Activated CD4-positive, CD25-positive, alpha-beta regulatory T cell treated with anti-CD3 and anti-CD28 coated beads, Interleukin-2, amount 50 U/mL, for 24 hours (primary cell): ENCODE measurements around the gene NTN5.
"Not testable (repeated sequence)": the region's sequence is repeated elsewhere in the genome, so short reads cannot be mapped to it uniquely, and the experiment has no call there.

Experiments used
- ATAC-seq, 2 donors: fragments of 150-1000 bp; cut with Tn5 transposase; one replicate each; pipeline ENCODE4 v1.10.0; 2021; ENCODE audit warnings: mild to moderate bottlenecking in 1 of 2, moderate library complexity in 1 of 2

The NTN5 gene

DNA sequence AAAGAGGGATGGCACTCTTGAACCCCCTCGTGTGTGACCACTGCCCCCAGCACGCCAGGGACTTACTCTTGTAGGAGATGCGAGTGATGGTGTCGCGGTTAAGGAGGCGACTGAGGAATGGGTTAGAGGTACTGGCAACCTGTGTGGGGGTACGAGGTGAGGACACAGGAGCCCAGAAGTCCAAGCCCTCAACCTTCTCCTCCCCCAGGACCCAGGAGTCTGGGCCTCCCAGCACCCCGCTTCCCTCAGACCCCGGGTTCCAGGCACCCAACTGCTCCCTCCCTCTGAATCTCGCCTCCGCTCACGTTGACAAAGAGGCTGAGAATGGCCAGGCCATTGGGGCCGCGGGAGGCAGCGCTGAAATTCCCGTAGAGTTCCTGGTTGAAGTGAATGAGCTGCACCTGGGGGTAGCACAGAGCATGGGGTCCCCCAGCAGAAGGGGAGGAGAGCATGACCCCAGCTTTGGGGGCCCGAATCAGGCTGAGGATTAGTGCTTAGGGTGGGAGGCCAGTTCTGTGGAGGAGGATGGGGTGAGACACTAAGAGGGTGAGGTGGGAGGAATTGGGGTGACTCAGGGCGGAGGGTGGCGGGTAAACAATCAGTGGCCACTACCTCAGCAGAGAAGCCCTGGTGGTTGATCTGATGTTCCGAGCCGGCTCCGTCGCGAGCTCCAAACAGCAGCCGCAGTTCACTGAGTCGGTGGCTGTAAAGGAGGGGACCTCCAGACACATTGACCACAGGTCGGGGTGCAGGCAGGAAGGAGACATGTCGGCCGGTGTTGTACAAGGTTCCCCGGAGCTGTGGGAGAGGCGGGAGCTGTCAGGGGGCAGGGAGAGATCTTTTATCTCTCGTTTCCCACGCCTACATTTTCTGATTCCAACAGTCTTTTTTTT, 33.1 kb downstream of the NTN5 start:
- no peak for ATAC-seq

DNA sequence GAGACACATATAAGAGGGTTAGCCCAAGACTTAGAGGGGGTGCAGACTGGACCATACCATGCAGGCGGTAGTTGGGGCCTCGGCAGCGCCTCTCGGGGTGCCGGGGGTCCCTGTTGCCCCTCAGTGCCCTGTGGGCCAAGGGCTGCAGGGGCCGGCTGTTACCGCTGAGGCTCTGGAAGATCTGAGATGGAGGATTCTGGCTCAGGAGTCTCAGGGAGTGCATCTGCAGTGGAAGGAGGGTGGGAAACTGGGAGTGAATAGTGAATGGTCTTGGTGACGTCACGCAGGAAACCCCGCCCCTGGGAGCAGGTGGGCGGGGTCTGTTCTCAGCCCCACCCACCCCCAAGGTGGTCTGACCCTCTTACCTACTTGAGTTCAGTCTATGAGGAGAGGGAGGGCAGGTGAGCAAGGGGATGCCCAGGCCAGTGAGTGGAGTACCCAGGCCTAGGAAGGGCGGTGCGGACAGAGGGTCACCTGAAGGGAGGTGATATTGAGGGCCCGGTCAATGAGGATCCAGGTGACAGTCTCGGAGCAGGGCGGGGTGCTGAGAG, 33.9 kb downstream of the NTN5 start:
- ATAC-seq = no peak

DNA sequence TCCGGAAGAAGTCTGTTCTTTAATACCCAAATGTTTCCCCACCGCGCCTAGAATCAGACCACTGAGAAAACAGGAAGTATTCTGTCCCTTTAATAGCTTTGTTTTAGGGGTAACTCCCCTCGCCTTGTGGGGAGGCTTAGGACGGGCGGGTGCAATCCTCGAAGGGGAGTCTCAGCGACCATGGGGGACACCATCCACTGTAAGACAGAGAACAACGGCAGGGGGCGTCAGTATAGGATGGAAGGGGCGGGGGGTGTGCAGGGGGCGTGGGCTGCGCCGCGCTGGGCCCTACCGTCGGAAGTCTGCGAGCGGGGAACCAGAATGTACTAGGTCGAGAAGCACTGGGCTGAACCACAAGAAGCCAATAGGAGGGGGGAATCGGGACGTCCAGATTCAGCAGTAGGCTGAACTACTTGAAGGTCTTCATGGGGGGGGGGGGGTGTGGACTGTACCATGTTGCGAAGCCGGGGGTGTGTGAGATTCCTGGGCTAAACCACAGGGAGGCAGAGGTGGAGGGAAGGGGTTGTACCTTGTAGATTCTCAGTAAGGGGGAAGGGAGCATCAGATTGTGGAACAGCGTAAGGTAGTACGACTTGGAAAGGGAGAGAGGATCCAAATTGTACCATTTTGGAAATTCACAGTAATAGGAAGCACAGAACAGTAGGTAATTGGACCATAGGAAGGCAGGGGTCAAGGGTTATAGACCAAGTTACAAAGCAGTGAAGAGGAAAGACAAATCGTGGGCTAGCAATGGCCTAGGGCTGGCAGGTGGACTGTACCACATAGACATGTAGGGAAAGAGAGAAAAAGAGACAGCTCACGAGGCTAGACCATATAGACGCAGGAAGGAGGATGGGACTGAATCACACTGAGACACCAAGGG, 34.6 kb downstream of the NTN5 start:
- peak; percentile 33 to 38 for ATAC-seq

DNA sequence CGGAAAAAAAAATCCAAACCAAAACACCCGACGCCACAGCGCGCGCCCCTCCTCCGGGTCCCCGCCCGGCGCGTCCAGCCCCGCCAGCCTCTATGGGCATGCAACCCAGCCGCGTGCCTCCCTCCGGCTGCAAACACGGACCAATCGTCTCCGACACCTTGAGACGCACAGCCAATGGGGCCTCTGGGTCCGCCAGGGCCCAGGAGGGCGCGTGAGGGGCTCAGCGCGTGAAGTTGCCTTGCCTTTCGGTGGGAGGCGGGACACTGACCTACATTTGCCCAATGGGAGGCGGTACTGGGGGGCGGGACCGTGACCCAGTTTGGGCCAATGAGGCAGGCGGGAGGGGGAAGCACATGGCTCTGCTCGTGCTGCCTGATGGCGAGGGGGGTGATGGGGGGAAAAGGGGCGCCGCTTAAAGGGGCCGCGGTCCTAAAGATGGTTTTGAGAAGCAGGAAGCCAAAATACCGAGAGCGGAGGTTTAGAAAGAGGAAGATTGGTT, 35.3 kb downstream of the NTN5 start:
- ATAC-seq = peak; percentile 80

DNA sequence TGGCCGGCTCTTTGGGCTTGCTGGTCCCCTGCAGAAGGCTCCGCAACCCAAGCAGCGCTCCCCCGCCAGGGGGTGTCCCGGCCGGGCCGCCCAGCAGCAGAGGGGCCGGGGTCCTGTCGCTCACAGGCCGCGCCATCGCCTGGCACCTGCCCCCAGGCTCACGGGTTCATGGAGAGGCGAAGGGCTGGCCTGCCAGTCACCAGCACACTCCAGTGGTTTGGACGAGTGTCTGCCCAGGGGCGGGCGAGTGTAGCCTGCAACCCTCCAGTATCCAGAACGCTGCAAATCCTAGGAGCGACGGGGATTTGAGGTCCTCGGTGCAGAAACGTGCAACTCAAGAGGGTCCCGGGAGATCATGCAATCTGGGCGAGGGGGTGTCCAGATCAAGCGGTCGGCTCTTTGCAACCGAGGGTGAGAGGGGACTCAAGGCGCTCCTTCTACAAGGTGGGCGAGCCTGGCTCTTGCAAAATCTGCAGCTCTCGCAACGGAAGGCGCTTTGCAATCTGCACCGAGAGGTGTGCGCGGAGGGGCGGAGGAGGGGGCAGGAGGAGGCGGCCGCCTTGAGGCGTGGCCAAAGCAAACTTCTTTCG, 35.9 kb downstream of the NTN5 start, which contains the start of gene DBP:
Gene DBP (minus strand): TSS at position 521 of the 590 bp plus-strand sequence. CDS start 385 bp downstream, at position 136.
- no peak for ATAC-seq

DNA sequence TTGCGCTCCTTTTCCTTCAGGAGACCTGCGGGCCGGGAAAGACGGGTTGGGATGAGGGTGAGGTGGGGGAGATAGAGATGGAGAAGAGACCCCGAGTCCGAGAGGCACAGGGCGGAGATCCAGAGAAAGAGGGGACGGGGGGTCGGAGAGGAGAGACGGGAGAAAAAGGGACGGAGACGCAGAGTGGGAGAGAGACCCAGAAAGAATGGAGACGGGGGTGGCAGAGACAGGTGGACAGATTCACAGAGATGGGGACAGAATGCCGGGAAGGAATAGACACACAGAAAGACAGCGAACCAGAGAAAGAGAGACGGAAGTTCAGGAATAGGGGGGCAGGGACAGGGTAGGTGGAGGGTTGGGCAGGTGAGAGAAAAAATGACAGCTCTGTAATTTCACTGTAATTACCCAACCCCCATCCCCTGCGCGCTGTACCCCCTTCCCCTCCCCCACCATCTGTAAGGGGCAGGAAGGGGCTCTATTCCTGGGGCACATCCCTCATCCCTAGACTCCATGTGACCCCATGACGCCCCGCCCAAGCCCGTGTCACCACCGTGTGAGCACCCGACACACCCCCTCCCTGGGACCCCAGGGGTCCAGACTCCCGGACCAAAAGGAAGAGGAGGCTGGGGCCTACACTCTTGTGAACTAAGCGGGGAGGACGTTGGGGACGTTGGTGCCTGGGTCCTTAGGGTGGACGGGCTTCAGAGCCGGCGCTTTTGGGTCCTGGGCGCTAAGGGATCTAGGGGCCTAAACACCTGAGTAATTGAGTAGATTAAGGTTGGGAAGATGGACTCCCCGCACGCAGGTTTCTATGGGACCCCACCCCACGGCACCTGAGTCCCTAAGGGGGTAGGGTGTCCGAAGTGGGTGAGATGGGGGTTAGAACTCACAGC, 36.6 kb downstream of the NTN5 start:
- ATAC-seq = no peak

DNA sequence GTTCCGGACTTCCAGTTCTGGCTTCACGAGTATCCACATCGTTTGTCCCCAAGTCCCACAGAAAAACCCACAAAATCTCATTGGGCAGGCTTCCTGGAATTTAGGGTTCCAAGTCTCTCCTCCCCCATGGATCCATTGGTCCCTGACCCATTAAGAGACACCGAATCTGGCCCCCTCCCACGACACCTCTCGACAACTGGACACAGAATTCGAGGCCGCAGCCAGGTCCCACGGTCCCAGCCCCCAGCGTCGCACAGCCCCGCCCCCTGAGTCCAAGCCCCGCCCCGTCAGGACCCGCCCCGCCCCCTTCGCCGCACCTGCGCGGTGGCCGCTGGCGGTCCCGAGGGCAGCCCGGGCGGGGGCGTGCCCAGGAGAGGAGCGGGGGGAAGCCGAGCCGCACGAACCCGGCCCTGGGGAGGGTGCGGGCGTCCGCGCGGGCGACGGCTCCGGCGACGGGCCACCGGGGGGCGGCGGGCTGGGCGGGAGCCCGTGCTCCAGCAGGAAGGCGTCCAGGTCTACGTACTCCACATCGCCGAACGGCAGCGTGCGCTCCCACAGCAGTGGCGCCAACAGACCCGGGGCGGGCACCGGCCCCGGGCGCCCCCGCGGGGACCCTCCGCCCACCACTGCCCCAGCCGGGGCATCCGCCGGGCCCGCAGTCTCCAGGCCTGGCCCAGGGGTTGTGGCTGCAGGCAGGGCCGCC, 37.4 kb downstream of the NTN5 start:
- peak in 1 of 2 donors; percentile 5 for ATAC-seq

DNA sequence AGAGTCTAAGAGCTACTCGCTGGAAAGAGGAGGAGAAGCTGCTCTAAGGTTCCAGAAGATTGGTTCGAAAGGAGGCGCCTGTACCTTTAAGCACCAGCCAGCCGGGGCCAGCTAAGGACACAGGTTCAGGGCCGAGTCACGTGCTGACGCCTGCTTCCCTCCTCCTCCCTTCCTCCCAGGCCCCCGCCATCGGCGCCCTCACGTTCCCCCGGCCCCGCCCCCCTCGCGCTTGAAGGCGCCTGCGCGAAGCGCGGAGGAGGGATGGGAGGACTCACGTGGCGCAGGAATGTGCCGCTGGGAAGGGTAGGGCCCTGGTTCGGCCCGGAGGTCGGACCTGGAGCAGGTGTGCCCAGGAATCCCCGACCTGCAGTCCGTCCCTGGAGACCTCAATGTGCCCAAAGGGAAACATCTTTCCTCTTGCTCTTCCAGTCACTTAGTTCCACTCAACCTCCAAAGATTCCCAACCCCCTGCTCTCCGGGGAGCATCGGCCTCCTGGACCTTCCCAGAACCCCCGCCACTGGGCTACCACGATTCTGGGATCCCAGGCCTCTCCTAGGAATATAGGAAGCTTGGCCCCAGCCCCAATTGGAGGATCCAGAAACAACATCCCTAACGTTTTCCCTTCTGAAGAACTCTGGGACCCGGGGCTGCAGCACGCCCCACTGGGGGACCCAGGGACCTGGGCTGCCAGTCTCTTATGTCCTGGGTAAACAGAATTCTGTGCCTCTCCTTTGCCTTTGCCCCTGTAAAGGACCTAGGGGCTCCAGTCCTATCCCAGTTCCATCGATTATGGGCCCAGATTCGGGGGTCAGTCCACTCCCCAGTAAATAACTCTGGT, 38.2 kb downstream of the NTN5 start:
- ATAC-seq = peak; percentile 35 to 40

DNA sequence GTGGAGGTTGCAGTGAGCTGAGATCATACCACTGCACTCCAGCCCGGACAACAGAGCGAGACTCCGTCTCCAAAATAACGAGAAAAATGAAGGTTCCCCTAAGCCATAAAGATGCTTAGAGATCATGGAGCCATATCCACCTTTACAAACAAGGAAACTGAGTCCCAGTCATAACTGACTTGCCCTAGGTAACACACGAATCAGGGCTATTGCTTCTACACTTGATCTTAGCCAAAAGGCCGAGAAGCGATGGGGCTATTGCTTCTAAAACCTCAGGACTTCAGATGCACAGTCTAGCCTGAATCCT, 38.8 kb downstream of the NTN5 start:
- ATAC-seq = no peak

DNA sequence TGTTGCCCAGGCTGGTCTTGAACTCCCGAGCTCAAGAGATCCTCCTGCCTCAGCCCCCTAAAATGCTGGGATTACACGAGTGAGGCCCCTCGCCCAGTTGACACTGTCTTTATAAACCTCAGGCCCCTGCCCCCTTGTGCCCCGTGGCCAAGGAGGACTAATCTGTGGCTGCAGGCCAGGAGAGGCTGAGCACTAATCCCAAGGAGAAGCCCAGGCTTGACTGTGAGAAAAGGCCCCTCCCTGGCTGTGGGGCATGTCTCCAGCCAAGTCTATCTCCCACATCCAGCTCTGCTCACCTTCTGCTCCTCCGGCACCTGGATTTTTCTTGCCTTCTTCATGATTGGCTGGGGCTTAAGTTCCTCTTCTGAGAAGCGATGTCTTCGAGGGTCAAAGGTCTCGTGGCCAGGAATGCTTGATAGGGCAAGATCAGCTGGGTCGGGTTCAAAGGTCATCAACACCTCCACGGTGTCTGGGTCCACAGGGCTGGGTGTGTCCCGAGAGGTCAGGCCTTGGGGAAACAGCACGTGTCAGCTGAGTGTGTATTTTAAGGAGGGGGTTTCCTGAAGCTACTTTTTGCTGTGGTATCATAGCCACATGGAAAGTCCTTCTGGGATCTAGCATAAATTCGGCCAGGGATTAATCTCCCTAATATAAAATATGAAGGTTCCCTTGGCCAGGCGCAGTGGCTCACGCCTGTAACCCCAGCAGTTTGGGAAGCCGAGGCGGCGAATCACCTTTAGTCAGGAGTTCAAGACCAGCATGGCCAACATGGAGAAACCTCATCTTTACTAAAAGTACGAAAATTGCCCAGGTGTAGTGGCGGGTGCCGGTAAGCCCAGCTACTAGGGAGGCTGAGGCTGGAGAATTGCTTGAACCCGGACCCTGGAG, 39.4 kb downstream of the NTN5 start:
- no peak for ATAC-seq

DNA sequence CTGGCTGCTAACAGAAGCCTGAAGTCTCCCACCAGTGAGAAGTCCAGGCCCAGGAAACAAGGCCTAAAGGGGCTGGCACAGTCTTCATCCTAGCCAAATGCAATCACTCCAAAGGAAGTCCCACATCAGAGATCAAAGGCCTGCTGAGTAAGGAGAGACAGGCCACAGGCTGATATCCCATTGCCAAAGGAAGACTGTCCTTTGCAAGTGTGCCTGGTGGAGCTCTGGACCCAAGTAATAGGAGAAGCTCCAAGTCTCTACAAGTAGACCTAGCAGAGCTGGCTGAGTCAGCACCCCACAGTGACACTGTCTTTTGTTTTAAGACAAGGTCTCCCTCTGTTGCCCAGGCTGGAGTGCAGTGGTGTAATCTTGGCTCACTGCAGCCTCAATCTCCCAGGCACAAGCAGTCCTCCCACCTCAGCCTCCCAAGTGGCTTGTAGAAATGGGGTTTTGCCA, 40.1 kb downstream of the NTN5 start:
- ATAC-seq = no peak

DNA sequence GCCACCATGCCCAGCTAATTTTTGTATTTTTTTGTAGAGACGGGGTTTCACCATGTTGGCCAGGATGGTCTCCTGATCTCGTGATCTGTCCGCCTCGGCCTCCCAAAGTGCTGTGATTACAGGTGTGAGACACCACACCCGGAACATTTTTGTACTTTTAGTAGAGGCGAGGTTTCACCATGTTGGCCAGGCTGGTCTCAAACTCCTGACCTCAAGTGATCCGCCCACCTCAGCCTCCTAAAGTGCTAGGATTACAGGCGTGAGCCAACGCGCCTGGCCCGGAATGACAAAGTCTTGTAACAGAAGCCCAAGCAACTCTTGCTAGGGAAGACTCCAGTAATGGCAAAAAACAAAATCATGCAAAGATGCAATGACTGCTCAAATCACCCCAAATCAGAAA, 40.5 kb downstream of the NTN5 start:
- ATAC-seq = not testable (repeated sequence)

DNA sequence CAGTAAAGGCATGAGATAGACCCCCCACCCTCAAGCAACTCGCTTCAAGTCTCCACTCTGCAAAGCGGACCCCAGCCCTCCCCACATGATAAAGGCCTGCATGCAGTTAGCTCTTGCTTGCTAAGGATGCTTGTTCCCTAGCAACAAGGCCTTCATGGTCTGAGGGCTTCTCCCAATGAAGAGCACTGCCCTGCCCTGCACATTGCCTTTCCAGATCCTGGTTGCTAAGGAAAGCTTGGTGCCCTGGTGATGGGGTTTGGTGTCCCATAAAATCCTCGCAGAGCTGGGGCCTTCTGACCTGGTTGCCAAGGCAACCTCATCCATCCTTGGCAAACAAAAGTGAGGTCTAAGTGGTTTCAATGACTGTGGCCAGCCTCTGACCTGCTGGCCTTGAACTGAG, 41.6 kb downstream of the NTN5 start:
- no peak for ATAC-seq

DNA sequence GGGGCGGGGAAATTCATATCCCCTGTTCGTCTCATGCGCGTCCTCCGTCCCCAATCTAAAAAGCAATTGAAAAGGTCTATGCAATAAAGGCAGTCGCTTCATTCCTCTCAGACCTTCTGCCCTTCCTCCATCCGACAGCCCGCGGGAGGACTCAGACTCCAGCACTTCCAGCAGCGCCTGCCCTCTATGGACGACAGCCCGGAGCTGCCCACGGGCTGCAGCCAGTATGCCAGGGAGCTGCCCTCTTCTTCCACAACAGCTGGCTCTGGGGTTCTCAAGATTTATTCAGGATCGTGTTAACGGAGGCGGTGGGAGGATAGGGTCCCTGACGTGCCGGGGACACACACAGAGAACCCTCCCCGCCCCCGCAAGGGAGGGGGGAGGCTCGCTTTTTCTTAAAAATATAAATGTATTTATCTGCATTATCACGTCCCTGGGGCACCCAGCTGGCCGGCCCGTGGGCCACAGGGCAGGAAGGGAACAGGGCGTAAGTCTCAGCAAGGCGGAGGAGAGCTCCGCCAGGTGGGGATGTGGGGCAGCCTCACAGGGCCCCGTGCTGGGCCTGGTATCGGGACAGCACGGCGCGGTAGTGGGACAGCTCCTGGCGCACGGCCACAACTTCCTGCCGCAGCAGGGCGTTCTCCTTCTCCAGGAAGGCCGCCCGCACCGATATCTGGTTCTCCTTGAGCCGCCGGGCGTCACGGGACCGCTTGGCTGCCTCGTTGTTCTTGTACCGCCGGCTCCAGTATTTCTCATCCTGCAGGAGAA, 42.3 kb downstream of the NTN5 start:
- no peak for ATAC-seq

DNA sequence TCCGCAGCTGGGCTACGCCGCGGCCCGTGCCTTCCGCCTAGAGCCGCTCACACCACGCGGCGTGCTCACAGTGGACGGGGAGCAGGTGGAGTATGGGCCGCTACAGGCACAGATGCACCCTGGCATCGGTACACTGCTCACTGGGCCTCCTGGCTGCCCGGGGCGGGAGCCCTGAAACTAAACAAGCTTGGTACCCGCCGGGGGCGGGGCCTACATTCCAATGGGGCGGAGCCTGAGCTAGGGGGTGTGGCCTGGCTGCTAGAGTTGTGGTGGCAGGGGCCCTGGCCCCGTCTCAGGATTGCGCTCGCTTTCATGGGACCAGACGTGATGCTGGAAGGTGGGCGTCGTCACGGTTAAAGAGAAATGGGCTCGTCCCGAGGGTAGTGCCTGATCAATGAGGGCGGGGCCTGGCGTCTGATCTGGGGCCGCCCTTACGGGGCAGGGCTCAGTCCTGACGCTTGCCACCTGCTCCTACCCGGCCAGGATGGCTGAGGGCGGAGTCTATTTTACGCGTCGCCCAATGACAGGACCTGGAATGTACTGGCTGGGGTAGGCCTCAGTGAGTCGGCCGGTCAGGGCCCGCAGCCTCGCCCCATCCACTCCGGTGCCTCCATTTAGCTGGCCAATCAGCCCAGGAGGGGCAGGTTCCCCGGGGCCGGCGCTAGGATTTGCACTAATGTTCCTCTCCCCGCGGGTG, 43.1 kb downstream of the NTN5 start:
- ATAC-seq = no peak

DNA sequence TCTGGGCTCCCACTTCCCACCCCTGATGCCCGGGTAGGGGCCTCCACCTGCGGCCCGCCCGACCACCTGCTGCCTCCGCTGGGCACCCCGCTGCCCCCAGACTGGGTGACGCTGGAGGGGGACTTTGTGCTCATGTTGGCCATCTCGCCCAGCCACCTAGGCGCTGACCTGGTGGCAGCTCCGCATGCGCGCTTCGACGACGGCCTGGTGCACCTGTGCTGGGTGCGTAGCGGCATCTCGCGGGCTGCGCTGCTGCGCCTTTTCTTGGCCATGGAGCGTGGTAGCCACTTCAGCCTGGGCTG, 43.6 kb downstream of the NTN5 start:
- ATAC-seq = no peak

DNA sequence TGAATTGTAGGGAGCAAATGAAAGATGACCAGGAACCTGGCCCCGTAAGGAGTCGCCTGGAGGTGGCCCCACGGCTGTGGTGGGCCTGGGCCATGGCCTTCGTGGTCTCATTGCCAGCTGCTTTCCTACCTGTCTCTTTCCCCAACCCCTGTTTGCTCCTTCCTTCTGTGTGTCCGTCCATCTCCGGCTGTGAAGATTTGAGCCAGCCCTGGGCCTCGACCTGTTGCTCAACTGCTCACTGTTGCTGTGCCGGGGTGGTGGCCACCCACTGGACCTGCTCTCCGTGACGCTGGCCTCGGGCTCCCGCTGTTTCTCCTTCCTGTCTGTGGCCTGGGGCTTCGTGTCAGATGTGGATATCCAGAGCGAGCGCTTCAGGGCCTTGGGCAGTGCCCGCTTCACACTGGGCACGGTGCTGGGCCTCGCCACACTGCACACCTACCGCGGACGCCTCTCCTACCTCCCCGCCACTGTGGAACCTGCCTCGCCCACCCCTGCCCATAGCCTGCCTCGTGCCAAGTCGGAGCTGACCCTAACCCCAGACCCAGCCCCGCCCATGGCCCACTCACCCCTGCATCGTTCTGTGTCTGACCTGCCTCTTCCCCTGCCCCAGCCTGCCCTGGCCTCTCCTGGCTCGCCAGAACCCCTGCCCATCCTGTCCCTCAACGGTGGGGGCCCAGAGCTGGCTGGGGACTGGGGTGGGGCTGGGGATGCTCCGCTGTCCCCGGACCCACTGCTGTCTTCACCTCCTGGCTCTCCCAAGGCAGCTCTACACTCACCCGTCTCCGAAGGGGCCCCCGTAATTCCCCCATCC, 44.1 kb downstream of the NTN5 start:
- ATAC-seq = no peak
